GM12878 (cell line): ENCODE results near the gene ALG12. TPM values are rescaled to one million over a fixed set of nuclear protein-coding genes. Genes with fewer than 3 reads are reported as not detected.
A peak's percentile ranks its signal among the peaks of the same experiment; 100 is the strongest.

ENCODE experiments used
- ATF7 ChIP-seq: fragments of 450-650 bp; IDR thresholded peaks from 2 replicates; pipeline ENCODE4 v1.6.1; 2016; ENCODE audit warnings: low read depth, mild to moderate bottlenecking
- BMI1 ChIP-seq: fragments of 450-650 bp; IDR thresholded peaks from 2 replicates; pipeline ENCODE4 v1.6.1; 2016; ENCODE audit warnings: mild to moderate bottlenecking, moderate library complexity, borderline replicate concordance
- CUX1 ChIP-seq: IDR thresholded peaks from 2 replicates; pipeline ENCODE4 v1.6.1; 2012; ENCODE audit warnings: improper control_type of control experiment, low read depth, low read length; ENCODE audit not compliant: insufficient replicate concordance
- ELK1 ChIP-seq: IDR thresholded peaks from 2 replicates; pipeline ENCODE4 v1.6.1; 2012; ENCODE audit warnings: low read depth, low read length, improper control_type of control experiment
- HDAC2 ChIP-seq: fragments of 200-600 bp; sonication (generic); IDR thresholded peaks from 2 replicates; pipeline ENCODE4 v1.6.1; 2017
- JUNB ChIP-seq: IDR thresholded peaks from 2 replicates; pipeline ENCODE4 v1.6.1; 2016; ENCODE audit warnings: antibody characterized with exemption, mild to moderate bottlenecking
- NR2C2 ChIP-seq: IDR thresholded peaks from 2 replicates; pipeline ENCODE4 v1.6.1; 2011; ENCODE audit warnings: borderline replicate concordance, low read depth; ENCODE audit not compliant: control insufficient read depth, insufficient read length
- NR2F1 ChIP-seq: fragments of 450-650 bp; conservative IDR thresholded peaks from 2 replicates; pipeline ENCODE4 v1.6.1; 2017; ENCODE audit warnings: mild to moderate bottlenecking
- PML ChIP-seq: IDR thresholded peaks from 2 replicates; pipeline ENCODE4 v1.6.1; 2012; ENCODE audit warnings: low read length, inconsistent platforms
- POLR2A ChIP-seq: IDR thresholded peaks from 2 replicates; pipeline ENCODE4 v1.6.1; 2011; ENCODE audit warnings: low read depth, mild to moderate bottlenecking, low read length
- POLR2AphosphoS2 ChIP-seq: IDR thresholded peaks from 2 replicates; pipeline ENCODE4 v1.6.1; 2011; ENCODE audit warnings: low read depth, mild to moderate bottlenecking, low read length, improper control_type of control experiment, moderate library complexity
- POLR2AphosphoS5 ChIP-seq: IDR thresholded peaks from 2 replicates; pipeline ENCODE4 v1.6.1; 2011; ENCODE audit warnings: mild to moderate bottlenecking, low read length, inconsistent platforms
- POU2F2 ChIP-seq: IDR thresholded peaks from 3 replicates; pipeline ENCODE4 v1.6.1; 2011; ENCODE audit warnings: low read depth, mild to moderate bottlenecking, low read length, borderline replicate concordance
- RBBP5 ChIP-seq: fragments of 200-600 bp; sonication (generic); conservative IDR thresholded peaks from 2 replicates; pipeline ENCODE4 v1.6.1; 2016
- RELA ChIP-seq: fragments of 450-650 bp; IDR thresholded peaks from 2 replicates; pipeline ENCODE4 v1.8.0; 2014; ENCODE audit warnings: borderline replicate concordance; ENCODE audit not compliant: partially characterized antibody
- SIN3A ChIP-seq: IDR thresholded peaks from 2 replicates; pipeline ENCODE4 v1.6.1; 2012; ENCODE audit warnings: low read depth, low read length, improper control_type of control experiment
- SPI1 ChIP-seq: IDR thresholded peaks from 2 replicates; pipeline ENCODE4 v1.6.1; 2011; ENCODE audit warnings: low read depth, mild to moderate bottlenecking, low read length, moderate library complexity, borderline replicate concordance; ENCODE audit not compliant: insufficient read depth
- SUPT20H ChIP-seq: IDR thresholded peaks from 2 replicates; pipeline ENCODE4 v1.6.1; 2011; ENCODE audit warnings: low read depth, mild to moderate bottlenecking, low read length, moderate library complexity, borderline replicate concordance; ENCODE audit not compliant: control insufficient read depth
- ZNF207 ChIP-seq: fragments of 450-650 bp; IDR thresholded peaks from 2 replicates; pipeline ENCODE4 v1.6.1; 2014; ENCODE audit warnings: antibody characterized with exemption, mild to moderate bottlenecking, borderline replicate concordance
- polyA plus RNA-seq, 11 experiments: library from polyadenylated mRNA; depleted of rRNA in 4 of 11; unstranded in 6 of 11; stranded (reverse) in 5 of 11; fragments of >200 nt; fragmentation: Nextera tagmentation in 4 of 11; fragmentation: Illumina TruSeq in 1 of 11; extraction: Ambion mirVana in 4 of 11; extraction: Trizol in 1 of 11; gene quantifications; 1 replicate in 1 of 11; 2 replicates in 10 of 11; pipeline versions ENCODE4 v1.2.1 to v1.2.3, GENCODE V29; 2011 to 2016; ENCODE audit warnings: inconsistent platforms in 2 of 11, missing spikeins in 2 of 11, low read depth in 1 of 11
- total RNA-seq, 4 experiments: library from RNA; depleted of rRNA in 3 of 4; stranded (reverse); fragments of >200 nt in 3 of 4; fragmentation: Illumina TruSeq in 1 of 4; extraction: Trizol in 1 of 4; gene quantifications; 2 replicates each; pipeline versions ENCODE4 v1.2.1 to v1.2.3, GENCODE V29; 2013 to 2021
- TF ChIP-seq, protein P1 (sequence below): IDR thresholded peaks from 2 replicates; pipeline ENCODE4 v1.6.1; 2012; ENCODE audit warnings: low read length, inconsistent platforms
- TF ChIP-seq, protein P2 (sequence below): fragments of 450-650 bp; IDR thresholded peaks from 2 replicates; pipeline ENCODE4 v1.6.1; 2017; ENCODE audit warnings: mild to moderate bottlenecking

The ALG12 gene
- total and polyA plus RNA-seq, 10 of the 15 experiments (the other 5 are each of a cell fraction or from before 2014, with no cell fraction given), result 0.22 to 23.4 (median 6.6) TPM

GRCh38 chr22:49964136-49965090 lies 46.2 kb upstream of the ALG12 start (continued):
- TF ChIP-seq CUX1 (no peak), SIN3A (no peak), RBBP5 (no peak), ZNF207 (no peak), RELA (no peak), ELK1 (no peak), POU2F2 (peak; percentile 46; the same call in 1 of the 3 replicates), BMI1 (0 out of 2 replicates have a peak, but pooled peaks have one; percentile 17), PML (no peak), POLR2A (peak; percentile 62), SPI1 (no peak), NR2F1 (no peak), NR2C2 (no peak), SUPT20H (no peak), HDAC2 (no peak), JUNB (no peak), POLR2AphosphoS5 (peak; percentile 82), POLR2AphosphoS2 (peak; percentile 30; the same call in 1 of the 2 replicates), ATF7 (no peak)
- TF ChIP-seq, protein P1, sequence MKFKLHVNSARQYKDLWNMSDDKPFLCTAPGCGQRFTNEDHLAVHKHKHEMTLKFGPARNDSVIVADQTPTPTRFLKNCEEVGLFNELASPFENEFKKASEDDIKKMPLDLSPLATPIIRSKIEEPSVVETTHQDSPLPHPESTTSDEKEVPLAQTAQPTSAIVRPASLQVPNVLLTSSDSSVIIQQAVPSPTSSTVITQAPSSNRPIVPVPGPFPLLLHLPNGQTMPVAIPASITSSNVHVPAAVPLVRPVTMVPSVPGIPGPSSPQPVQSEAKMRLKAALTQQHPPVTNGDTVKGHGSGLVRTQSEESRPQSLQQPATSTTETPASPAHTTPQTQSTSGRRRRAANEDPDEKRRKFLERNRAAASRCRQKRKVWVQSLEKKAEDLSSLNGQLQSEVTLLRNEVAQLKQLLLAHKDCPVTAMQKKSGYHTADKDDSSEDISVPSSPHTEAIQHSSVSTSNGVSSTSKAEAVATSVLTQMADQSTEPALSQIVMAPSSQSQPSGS, result no peak
- TF ChIP-seq, protein P2, sequence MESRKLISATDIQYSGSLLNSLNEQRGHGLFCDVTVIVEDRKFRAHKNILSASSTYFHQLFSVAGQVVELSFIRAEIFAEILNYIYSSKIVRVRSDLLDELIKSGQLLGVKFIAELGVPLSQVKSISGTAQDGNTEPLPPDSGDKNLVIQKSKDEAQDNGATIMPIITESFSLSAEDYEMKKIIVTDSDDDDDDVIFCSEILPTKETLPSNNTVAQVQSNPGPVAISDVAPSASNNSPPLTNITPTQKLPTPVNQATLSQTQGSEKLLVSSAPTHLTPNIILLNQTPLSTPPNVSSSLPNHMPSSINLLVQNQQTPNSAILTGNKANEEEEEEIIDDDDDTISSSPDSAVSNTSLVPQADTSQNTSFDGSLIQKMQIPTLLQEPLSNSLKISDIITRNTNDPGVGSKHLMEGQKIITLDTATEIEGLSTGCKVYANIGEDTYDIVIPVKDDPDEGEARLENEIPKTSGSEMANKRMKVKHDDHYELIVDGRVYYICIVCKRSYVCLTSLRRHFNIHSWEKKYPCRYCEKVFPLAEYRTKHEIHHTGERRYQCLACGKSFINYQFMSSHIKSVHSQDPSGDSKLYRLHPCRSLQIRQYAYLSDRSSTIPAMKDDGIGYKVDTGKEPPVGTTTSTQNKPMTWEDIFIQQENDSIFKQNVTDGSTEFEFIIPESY, result no peak
